ENCODE data around the gene PYGO2. TPM values are rescaled to one million over a fixed set of nuclear protein-coding genes. Genes with fewer than 3 reads are reported as not detected.

PYGO2 gene
- total RNA-seq, 3 donors from 2014 or later (not counting 1 experiment from before 2014, with no cell fraction given), result 21.6 to 32.1 (median 27.5) TPM

DNA sequence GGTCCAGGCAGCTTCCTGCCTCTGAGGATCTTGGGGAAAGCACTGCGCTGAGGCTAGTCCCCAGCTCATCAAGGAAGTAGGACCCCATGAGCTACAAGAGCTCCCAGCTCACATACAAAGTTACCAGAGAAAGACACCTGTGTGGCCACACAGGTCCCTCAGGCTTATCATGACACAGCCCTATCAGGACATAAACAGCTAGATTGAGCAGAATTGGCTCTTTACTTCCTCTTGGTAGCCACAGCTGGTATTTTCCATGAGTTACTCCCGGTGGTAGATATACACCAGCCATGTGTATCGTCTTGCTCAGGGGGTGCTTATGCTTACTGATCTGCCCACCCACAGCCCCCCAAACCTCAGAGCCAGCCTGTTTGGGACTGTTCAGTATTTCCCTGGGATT lies 33.0 kb upstream of the PYGO2 start:
- Histone ChIP-seq H3K9me3 (ENCODE audit: control insufficient read depth, insufficient read depth, low read length) (no peaks in the 10 kb centered on the region), H3K27ac (ENCODE audit: low read length) (no peak overlapping the region), H3K36me3 (ENCODE audit: control insufficient read depth, insufficient read depth, low read length) (peaks cover 16% of the 10 kb centered on the region), H3K27me3 (ENCODE audit: control insufficient read depth, insufficient read depth, low read length) (no peaks in the 10 kb centered on the region), H3K4me3 (ENCODE audit: low read length) (no peak overlapping the region), H3K4me1 (ENCODE audit: control insufficient read depth, insufficient read depth, low read length) (peaks cover 18% of the 10 kb centered on the region)
- Mint-ChIP-seq H3K36me3 (no peaks in the 10 kb centered on the region), H3K4me1 (peaks cover 10 to 24% of the 10 kb centered on the region in 2 donors), H3K4me3 (no peak overlapping the region), H3K27me3 (ENCODE audit: low read depth in 2 of 2) (no peaks in the 10 kb centered on the region), H3K9me3 (no peaks in the 10 kb centered on the region), H3K27ac (no peak overlapping the region)
- TF ChIP-seq, protein P1, sequence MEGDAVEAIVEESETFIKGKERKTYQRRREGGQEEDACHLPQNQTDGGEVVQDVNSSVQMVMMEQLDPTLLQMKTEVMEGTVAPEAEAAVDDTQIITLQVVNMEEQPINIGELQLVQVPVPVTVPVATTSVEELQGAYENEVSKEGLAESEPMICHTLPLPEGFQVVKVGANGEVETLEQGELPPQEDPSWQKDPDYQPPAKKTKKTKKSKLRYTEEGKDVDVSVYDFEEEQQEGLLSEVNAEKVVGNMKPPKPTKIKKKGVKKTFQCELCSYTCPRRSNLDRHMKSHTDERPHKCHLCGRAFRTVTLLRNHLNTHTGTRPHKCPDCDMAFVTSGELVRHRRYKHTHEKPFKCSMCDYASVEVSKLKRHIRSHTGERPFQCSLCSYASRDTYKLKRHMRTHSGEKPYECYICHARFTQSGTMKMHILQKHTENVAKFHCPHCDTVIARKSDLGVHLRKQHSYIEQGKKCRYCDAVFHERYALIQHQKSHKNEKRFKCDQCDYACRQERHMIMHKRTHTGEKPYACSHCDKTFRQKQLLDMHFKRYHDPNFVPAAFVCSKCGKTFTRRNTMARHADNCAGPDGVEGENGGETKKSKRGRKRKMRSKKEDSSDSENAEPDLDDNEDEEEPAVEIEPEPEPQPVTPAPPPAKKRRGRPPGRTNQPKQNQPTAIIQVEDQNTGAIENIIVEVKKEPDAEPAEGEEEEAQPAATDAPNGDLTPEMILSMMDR (IDR thresholded peaks at IDR 0.05), result no peak
- intact Hi-C loops (cut with micrococcal nuclease), result no loop called here
- no peak for DNase-seq
- 41% methylated on average over 3 of the region's 3 CpGs for WGBS (ENCODE audit: insufficient coverage)
- ATAC-seq, result no peak

DNA sequence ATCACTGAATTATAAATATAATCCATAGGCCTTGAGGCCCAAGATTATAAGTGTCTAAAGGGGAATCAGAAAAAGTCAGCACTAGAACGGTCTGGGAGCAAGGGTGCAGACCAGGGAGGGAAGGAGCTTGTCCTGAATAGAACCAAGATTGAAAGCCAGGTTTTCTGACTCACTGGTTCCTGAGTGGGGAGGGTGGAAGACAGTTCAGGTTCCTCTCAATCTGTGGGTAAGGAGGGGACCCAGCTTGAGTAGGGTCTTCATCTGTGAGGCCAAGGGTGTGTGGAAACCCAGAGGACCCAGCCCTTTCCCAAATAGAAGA lies 32.6 kb upstream of the PYGO2 start:
- H3K27me3 Mint-ChIP-seq (ENCODE audit: low read depth in 2 of 2), result no peaks in the 10 kb centered on the region
- Histone ChIP-seq H3K27me3 (ENCODE audit: control insufficient read depth, insufficient read depth, low read length) (no peaks in the 10 kb centered on the region), H3K27ac (ENCODE audit: low read length) (no peak overlapping the region), H3K4me3 (ENCODE audit: low read length) (no peak overlapping the region), H3K36me3 (ENCODE audit: control insufficient read depth, insufficient read depth, low read length) (peaks cover 19% of the 10 kb centered on the region), H3K4me1 (ENCODE audit: control insufficient read depth, insufficient read depth, low read length) (peaks cover 14% of the 10 kb centered on the region), H3K9me3 (ENCODE audit: control insufficient read depth, insufficient read depth, low read length) (no peaks in the 10 kb centered on the region)
- 84% methylated on average over 1 of the region's 1 CpG for WGBS (ENCODE audit: insufficient coverage)
- H3K4me3 Mint-ChIP-seq, result no peak overlapping the region
- H3K36me3 Mint-ChIP-seq, result no peaks in the 10 kb centered on the region
- ATAC-seq (no peak), DNase-seq (no peak)
- intact Hi-C loops (cut with micrococcal nuclease), result no loop called here
- no peak overlapping the region for H3K27ac Mint-ChIP-seq
- TF ChIP-seq, protein P1 (IDR thresholded peaks at IDR 0.05), result no peak
- H3K9me3 Mint-ChIP-seq, result no peaks in the 10 kb centered on the region
- peaks cover 10 to 23% of the 10 kb centered on the region in 2 donors for H3K4me1 Mint-ChIP-seq

DNA sequence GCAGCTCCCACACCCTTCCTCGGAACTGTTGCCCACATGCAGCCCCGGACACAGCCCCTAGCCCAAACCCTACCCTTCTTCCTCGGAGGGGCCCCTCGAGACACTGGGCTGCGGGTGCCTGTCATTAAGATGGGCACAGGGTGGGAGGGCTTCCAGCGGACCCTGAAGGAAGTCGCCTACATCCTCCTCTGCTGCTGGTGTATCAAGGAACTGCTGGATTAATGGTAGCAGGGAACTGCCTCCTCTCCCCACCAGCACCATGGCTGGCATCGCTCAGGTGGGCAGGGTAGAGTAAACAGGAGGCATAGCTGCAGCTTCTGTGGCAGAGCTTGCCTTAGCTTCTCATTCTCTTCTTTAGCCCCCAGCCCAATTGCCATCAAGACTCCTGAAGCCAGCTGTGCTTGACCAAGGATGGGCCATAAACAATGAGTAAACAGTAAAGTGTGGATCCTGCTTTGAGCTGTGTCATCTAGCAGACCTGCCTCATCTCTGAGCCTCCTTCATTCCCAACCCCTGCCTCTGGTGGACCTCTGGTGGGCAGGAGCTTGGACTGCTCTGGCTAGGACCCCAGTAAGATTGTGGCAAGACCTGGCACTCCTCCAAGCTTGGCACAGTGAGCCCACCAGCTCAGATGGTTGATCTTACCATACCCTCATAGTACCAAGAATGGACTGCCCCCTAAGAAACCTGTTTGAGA lies 32.1 kb upstream of the PYGO2 start, which contains the start of gene LENEP:
Gene LENEP (plus strand): TSS at position 15 of the 697 bp plus-strand sequence. CDS start 22 bp downstream, at position 37.
- Mint-ChIP-seq H3K27me3 (ENCODE audit: low read depth in 2 of 2) (no peaks in the 10 kb centered on the region), H3K36me3 (no peaks in the 10 kb centered on the region), H3K4me1 (peaks cover 5 to 23% of the 10 kb centered on the region in 2 donors), H3K4me3 (no peak within 1 kb of the TSS), H3K9me3 (no peaks in the 10 kb centered on the region), H3K27ac (no peak within 1 kb of the TSS)
- no peak within 1 kb of the TSS for H3K27ac ChIP-seq (ENCODE audit: low read length)
- H3K9me3 ChIP-seq (ENCODE audit: control insufficient read depth, insufficient read depth, low read length), result no peaks in the 10 kb centered on the region
- 95% methylated on average over 6 of the region's 8 CpGs for WGBS (ENCODE audit: insufficient coverage)
- H3K27me3 ChIP-seq (ENCODE audit: control insufficient read depth, insufficient read depth, low read length), result no peaks in the 10 kb centered on the region
- intact Hi-C loops (cut with micrococcal nuclease), result no loop called here
- H3K4me1 ChIP-seq (ENCODE audit: control insufficient read depth, insufficient read depth, low read length), result peaks cover 9% of the 10 kb centered on the region
- H3K4me3 ChIP-seq (ENCODE audit: low read length), result no peak within 1 kb of the TSS
- TF ChIP-seq, protein P1 (IDR thresholded peaks at IDR 0.05), result no peak
- DNase-seq (no peak), ATAC-seq (no peak)
- peaks cover 24% of the 10 kb centered on the region for H3K36me3 ChIP-seq (ENCODE audit: control insufficient read depth, insufficient read depth, low read length)

Measured in natural killer cell (primary cell).